K562 (cell line): ENCODE measurements around the gene DARS1. TPM values are rescaled to one million over a fixed set of nuclear protein-coding genes. Genes with fewer than 3 reads are reported as not detected.

Experiments
- CAMTA2 ChIP-seq: fragments of 250-450 bp; sonication (Bioruptor Pico); conservative IDR thresholded peaks from 2 replicates; pipeline ENCODE4 v1.5.1; 2022
- CXXC5 ChIP-seq: fragments of 250-450 bp; sonication (Bioruptor Pico); IDR thresholded peaks from 2 replicates; pipeline ENCODE4 v1.8.0; 2022; ENCODE audit warnings: inconsistent platforms, mild to moderate bottlenecking, moderate library complexity
- DNMT1 ChIP-seq: fragments of 450-650 bp; IDR thresholded peaks from 2 replicates; pipeline ENCODE4 v1.6.1; 2016; ENCODE audit warnings: antibody characterized with exemption, mild to moderate bottlenecking
- KAT7 ChIP-seq: sonication (generic); formaldehyde crosslinking; IDR thresholded peaks from 2 replicates; pipeline ENCODE4 v1.8.0; 2022; ENCODE audit warnings: missing genetic modification reagents, mild to moderate bottlenecking, borderline replicate concordance
- NFIC ChIP-seq: fragments of 450-650 bp; IDR thresholded peaks from 2 replicates; pipeline ENCODE4 v1.6.1; 2017; ENCODE audit warnings: mild to moderate bottlenecking, inconsistent platforms
- NR3C1 ChIP-seq: sonication (generic); formaldehyde crosslinking; IDR thresholded peaks from 2 replicates; pipeline ENCODE4 v1.8.1; 2022; ENCODE audit warnings: missing genetic modification reagents
- PBX2 ChIP-seq, 2 experiments: IDR thresholded peaks in 1 of 2; conservative IDR thresholded peaks in 1 of 2; 2 replicates each; pipeline ENCODE4 v1.6.1; 2016; ENCODE audit warnings: low read depth in 2 of 2, mild to moderate bottlenecking in 1 of 2, missing compliant biosample characterization in 1 of 2, missing genetic modification characterization in 1 of 2, moderate library complexity in 1 of 2
- PKNOX1 ChIP-seq: fragments of 450-650 bp; IDR thresholded peaks from 2 replicates; pipeline ENCODE4 v1.6.1; 2016
- RB1 ChIP-seq: fragments of 450-650 bp; IDR thresholded peaks from 2 replicates; pipeline ENCODE4 v1.6.1; 2017; ENCODE audit warnings: low read depth, mild to moderate bottlenecking
- SOX6 ChIP-seq: fragments of 450-650 bp; IDR thresholded peaks from 2 replicates; pipeline ENCODE4 v1.6.1; 2014; ENCODE audit warnings: mild to moderate bottlenecking
- U2AF1 ChIP-seq: fragments of 200-400 bp; formaldehyde crosslinking; optimal IDR thresholded peaks from 2 replicates; pipeline ENCODE3; 2017; ENCODE audit warnings: mild to moderate bottlenecking, low read depth, low read length, moderate library complexity
- U2AF2 ChIP-seq: fragments of 200-400 bp; formaldehyde crosslinking; optimal IDR thresholded peaks from 2 replicates; pipeline ENCODE3; 2017; ENCODE audit warnings: low read depth, mild to moderate bottlenecking, low read length
- ZBTB1 ChIP-seq: sonication (generic); formaldehyde crosslinking; IDR thresholded peaks from 2 replicates; pipeline ENCODE4 v1.8.1; 2023; ENCODE audit warnings: missing genetic modification reagents, low read depth, mild to moderate bottlenecking, borderline replicate concordance
- ZBTB8A ChIP-seq: fragments of 450-650 bp; IDR thresholded peaks from 2 replicates; pipeline ENCODE4 v1.6.1; 2018; ENCODE audit warnings: mild to moderate bottlenecking, moderate library complexity; ENCODE audit not compliant: partially characterized antibody
- ZC3H8 ChIP-seq: fragments of 450-650 bp; IDR thresholded peaks from 2 replicates; pipeline ENCODE4 v1.6.1; 2017
- ZFP30 ChIP-seq: fragments of 250-450 bp; sonication (Bioruptor Pico); IDR thresholded peaks from 2 replicates; pipeline ENCODE4 v1.8.0; 2022; ENCODE audit warnings: moderate library complexity, mild to moderate bottlenecking, inconsistent platforms, borderline replicate concordance
- ZNF282 ChIP-seq: sonication (generic); formaldehyde crosslinking; IDR thresholded peaks from 2 replicates; pipeline ENCODE4 v1.8.1; 2023; ENCODE audit warnings: missing genetic modification reagents
- polyA plus RNA-seq, 8 experiments: library from polyadenylated mRNA; depleted of rRNA in 4 of 8; stranded (reverse) in 5 of 8; unstranded in 3 of 8; fragments of >200 nt; fragmentation: Nextera tagmentation in 2 of 8; fragmentation: Illumina TruSeq in 1 of 8; extraction: Ambion mirVana in 2 of 8; extraction: Trizol in 1 of 8; gene quantifications; 2 replicates each; pipeline versions ENCODE4 v1.2.1 to v1.2.3, GENCODE V29; 2011 to 2014; ENCODE audit warnings: inconsistent platforms in 1 of 8, missing spikeins in 1 of 8
- total RNA-seq, 7 experiments: library from RNA; depleted of rRNA in 6 of 7; stranded (reverse); fragments of >200 nt in 6 of 7; fragmentation: Illumina TruSeq in 2 of 7; extraction: Trizol in 2 of 7; gene quantifications; 2 replicates each; pipeline versions ENCODE4 v1.2.1 to v1.2.3, GENCODE V29; 2011 to 2021; ENCODE audit warnings: low replicate concordance in 1 of 7
- TF ChIP-seq, protein P1 (sequence below): sonication (generic); IDR thresholded peaks from 2 replicates; pipeline ENCODE4 v1.6.1; 2016
- TF ChIP-seq, protein P2 (sequence below): sonication (generic); formaldehyde crosslinking; IDR thresholded peaks from 2 replicates; pipeline ENCODE4 v1.8.0; 2022; ENCODE audit warnings: mild to moderate bottlenecking, low read depth, missing genetic modification reagents
- TF ChIP-seq, protein P3 (sequence below): sonication (generic); formaldehyde crosslinking; IDR thresholded peaks from 2 replicates; pipeline ENCODE4 v1.8.0; 2022; ENCODE audit warnings: mild to moderate bottlenecking, missing genetic modification reagents

Gene DARS1
- total and polyA plus RNA-seq, 9 of the 15 experiments (the other 6 are each of a cell fraction or from before 2014, with no cell fraction given), result 91.5 to 239 (median 98.0) TPM

DNA sequence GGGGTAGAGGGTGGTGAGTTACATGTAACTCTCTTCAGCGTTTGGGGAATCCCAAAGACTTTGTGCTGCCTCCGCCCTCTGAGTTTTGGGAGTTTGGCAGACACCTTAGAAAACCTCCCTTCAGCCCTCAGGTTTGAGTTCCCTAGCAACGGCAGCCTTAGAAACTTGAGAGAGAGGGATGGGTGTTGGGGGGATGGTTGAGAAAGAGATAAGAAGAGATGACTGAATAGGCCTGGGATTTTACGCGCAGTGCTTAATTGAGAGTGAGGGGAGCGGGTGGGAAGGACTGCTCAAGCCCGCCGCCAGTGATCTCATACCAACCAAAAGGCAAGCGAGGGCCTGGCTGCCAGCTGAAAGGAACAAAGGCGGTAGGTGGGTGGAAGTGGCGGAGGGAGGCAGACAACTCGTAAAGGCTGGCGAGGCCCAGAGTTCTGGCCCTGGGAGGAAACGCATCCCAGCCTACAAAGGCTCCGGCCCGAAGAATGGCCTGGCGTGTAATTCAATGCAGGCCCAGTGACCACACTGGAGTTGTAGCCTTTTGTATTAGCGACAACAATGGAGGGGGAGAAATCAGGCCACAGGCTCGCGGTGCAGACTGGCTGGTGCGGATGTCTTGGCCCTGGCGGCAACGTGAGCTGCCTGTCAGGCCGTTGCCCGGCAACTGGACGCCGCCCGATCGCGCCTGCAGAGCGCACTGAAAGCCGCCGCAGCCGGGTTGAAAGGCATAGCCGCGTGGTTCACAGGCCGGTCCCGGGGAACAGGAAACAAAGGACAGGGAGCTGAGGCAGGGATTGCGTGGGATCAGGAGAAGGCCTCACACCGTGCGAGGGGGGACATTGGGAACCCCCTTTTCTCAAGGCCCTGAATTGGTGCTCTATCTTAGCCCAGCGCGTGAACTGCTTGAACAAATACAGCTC, 39.9 kb upstream of the DARS1 start (continued):
- TF ChIP-seq ZBTB8A, result no peak
- TF ChIP-seq NR3C1 (CRISPR knock-in tag), result no peak
- TF ChIP-seq SOX6, result no peak
- TF ChIP-seq CXXC5 (CRISPR knock-in tag), result 0 out of 2 replicates have a peak, but pooled peaks have one; percentile 29
- no peak for TF ChIP-seq U2AF1
- no peak for TF ChIP-seq DNMT1
- TF ChIP-seq, protein P1, sequence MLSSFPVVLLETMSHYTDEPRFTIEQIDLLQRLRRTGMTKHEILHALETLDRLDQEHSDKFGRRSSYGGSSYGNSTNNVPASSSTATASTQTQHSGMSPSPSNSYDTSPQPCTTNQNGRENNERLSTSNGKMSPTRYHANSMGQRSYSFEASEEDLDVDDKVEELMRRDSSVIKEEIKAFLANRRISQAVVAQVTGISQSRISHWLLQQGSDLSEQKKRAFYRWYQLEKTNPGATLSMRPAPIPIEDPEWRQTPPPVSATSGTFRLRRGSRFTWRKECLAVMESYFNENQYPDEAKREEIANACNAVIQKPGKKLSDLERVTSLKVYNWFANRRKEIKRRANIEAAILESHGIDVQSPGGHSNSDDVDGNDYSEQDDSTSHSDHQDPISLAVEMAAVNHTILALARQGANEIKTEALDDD, result no peak
- peak; percentile 48; the same call in 1 of the 2 replicates for TF ChIP-seq PBX2 (CRISPR knock-in tag; IDR thresholded peaks at IDR 0.05; ENCODE audit: low read depth)
- TF ChIP-seq PBX2 (tag; conservative IDR thresholded peaks at IDR 0.05; ENCODE audit: low read depth), result peak; percentile 63
- 0 out of 2 replicates have a peak, but pooled peaks have one; percentile 12 for TF ChIP-seq RB1
- TF ChIP-seq ZC3H8, result no peak
- TF ChIP-seq, protein P2, sequence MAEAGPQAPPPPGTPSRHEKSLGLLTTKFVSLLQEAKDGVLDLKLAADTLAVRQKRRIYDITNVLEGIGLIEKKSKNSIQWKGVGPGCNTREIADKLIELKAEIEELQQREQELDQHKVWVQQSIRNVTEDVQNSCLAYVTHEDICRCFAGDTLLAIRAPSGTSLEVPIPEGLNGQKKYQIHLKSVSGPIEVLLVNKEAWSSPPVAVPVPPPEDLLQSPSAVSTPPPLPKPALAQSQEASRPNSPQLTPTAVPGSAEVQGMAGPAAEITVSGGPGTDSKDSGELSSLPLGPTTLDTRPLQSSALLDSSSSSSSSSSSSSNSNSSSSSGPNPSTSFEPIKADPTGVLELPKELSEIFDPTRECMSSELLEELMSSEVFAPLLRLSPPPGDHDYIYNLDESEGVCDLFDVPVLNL, result no peak
- no peak for TF ChIP-seq CAMTA2 (CRISPR knock-in tag)
- TF ChIP-seq PKNOX1, result peak; percentile 95
- TF ChIP-seq, protein P3, sequence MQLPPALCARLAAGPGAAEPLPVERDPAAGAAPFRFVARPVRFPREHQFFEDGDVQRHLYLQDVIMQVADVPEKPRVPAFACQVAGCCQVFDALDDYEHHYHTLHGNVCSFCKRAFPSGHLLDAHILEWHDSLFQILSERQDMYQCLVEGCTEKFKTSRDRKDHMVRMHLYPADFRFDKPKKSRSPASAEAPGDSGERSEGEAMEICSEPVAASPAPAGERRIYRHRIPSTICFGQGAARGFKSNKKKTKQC (CRISPR knock-in tag), result no peak
- TF ChIP-seq U2AF2, result no peak
- TF ChIP-seq ZFP30 (CRISPR knock-in tag), result no peak
- TF ChIP-seq ZBTB1, result no peak
- no peak for TF ChIP-seq NFIC
- no peak for TF ChIP-seq KAT7 (CRISPR knock-in tag)
- no peak for TF ChIP-seq ZNF282 (CRISPR knock-in tag)
